ENCODE measurements around the gene LRP1-AS.

Gene LRP1-AS

DNA sequence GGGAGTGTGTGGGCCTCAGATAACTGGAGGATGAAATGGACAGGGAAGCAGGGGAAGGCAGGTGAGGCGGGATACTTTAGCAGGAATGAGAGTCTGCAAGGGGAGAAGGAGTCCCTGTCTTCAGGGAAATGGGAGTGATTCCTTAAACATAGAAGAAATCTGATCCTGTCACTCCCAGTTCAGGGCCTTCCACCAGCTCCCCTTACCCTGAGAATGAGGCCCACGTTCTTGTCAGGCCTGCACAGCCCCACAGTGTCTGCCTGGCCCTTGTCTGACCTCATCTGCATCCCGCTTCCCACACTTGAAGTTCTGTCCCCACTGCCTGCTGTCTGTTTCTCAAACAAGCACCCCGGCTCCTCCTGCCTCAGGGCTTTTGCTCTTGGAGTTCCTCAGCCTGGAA is 12.6 kb upstream of the LRP1-AS start:
- no peak for DNase-seq (ENCODE audit: low read depth in 2 of 2)

DNA sequence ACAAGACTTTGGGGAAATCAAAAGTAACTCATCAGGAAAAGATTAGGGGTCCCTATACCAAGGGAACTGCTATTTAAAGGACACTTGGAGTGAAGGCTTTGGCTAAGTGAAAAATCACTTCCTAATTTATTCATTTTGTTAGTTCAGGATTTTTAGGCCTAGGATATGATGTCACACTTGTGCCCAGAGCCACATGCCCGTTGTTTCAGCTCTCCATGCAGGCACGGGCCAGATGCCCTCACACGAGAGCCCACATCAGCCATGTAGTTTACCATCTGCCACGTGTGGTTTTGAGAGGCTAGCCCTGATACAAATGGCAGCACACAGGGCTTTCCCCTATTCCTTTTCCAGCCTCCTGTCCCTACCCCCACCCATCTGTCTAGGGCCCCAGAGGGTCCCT is 11.9 kb upstream of the LRP1-AS start:
- DNase-seq (ENCODE audit: low read depth in 2 of 2), result no peak

DNA sequence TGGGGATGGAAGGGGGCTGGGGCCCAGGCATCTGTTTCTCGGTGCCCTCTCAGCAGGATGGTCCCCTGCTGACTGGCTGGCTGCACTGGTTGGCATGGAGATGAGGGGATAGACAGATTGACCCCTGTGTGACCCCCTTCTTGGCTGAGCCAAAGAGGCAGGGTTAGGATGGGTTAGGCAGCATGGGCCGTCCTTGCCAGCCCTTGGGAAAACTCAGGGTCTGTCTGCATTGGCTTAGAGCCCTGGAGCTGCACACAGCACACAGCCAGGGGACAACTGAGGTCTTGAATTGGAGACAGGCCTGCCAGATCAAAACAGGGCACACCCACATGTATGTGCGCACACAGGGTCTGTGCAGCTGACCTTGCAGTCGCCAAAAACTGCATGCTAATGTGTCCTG is 11.2 kb upstream of the LRP1-AS start:
- DNase-seq (ENCODE audit: low read depth in 2 of 2), result no peak

DNA sequence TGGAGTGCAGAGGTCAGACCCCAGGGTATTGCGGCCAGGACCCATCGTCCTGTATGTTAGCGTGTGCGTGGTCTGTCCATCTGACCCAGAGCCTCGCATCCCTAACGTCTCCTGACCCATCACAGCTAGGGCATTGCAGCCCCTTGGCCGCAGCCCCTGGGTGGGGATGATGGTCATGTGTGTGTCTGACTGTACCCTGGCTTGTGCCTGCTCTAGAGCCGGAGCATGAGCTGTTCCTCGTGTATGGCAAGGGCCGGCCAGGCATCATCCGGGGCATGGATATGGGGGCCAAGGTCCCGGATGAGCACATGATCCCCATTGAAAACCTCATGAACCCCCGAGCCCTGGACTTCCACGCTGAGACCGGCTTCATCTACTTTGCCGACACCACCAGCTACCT is 10.8 kb upstream of the LRP1-AS start:
- DNase-seq (ENCODE audit: low read depth in 2 of 2), result no peak

DNA sequence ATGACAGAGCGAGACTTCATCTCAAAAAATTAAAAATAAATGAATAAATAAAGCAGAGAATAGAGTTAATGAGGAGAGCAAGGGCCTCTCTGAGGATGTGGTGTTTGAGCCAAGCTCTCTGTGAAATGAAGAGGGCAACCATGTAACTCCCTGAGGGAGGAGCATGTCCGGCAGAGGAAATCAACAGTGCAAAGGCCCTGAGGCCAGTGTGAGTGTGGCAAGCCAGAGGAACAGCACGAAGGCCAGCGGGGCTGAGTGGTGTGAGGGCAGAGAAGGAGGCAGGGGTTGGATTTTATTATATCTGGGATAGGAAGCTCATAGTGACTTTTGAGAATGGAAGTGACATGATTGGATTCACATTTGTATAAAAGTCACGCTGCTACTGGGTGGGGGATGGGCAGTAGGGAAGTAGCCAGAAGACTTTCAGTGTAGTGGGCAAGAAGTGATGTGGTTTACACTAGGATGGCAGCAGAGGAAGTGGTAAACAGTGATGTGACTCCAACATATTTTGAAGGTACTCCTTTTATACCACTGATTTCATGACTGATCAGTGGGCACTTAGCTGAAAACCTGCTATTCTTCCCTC is 10.3 kb upstream of the LRP1-AS start:
- DNase-seq (ENCODE audit: low read depth in 2 of 2), result no peak

DNA sequence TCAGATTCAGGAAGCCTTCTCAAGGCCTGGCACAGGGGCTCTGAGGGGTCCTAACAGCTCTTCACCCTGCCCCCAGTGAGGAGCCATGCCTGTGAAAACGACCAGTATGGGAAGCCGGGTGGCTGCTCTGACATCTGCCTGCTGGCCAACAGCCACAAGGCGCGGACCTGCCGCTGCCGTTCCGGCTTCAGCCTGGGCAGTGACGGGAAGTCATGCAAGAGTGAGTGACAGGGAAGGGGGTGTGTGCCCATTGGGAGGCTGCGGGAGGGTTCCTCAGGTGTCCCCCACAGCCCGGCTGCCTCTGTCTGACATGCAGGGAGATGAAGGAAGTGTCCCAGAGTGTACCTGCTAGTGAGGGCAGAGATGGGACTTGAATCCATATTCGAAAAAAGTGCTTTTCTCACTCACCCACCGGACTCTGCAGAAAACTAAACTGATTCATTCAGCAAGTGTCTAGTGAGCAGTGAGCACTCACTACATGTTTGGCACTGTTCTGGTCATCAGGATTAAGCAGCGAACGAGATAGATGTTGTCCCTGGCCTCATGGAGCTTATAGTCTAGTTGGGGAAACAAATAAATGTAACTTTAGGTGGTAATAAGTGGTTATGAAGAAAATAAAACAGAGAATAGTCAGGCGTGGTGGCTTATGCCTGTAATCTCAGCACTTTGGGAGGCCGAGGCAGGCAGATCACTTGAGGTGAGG is 9.4 kb upstream of the LRP1-AS start:
- DNase-seq (ENCODE audit: low read depth in 2 of 2), result no peak

DNA sequence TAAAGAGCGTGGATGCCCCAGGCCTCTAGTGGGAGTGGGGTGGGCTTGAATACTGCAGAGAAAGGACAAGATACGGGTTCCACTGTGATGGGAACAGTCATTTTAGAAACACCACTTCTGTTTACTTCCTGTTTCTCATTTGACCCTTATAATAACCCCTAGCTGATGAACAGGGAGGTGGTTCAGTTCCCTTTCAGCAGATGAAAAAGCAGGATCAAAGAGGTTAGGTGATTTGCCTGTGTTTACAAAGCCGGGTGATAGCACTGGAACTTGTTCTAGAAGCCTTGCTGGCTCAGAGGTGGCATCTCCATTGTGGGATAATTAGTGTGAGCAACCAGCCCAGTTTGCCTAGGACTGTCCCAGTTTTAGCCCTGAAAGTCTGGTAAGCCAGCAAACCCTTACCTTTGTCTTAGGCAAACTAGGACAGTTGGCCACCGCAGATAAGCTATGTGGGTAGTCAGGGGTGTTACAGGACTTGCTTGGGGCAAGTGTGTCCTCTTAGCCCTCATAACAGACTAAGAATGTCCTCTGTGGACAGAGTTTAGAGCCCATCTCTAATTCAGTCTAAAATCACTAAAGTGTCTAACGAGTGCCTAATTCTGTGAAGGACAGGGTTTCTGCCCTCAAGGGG is 7.5 kb upstream of the LRP1-AS start:
- DNase-seq (ENCODE audit: low read depth in 2 of 2), result no peak

DNA sequence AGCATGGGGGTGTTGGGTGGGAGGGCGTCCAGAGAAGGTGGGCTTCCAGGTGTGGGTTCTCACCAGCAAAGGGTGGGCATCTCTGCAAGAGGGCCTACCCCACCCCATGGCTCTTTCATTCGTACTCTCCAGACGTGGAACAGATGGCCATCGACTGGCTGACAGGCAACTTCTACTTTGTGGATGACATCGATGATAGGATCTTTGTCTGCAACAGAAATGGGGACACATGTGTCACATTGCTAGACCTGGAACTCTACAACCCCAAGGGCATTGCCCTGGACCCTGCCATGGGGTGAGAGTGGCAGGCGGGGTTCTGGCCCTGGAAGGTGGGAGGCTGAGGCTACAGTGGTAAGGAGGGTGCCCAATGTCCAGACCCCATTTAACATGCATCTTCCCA is 6.7 kb upstream of the LRP1-AS start:
- no peak for DNase-seq (ENCODE audit: low read depth in 2 of 2)

DNA sequence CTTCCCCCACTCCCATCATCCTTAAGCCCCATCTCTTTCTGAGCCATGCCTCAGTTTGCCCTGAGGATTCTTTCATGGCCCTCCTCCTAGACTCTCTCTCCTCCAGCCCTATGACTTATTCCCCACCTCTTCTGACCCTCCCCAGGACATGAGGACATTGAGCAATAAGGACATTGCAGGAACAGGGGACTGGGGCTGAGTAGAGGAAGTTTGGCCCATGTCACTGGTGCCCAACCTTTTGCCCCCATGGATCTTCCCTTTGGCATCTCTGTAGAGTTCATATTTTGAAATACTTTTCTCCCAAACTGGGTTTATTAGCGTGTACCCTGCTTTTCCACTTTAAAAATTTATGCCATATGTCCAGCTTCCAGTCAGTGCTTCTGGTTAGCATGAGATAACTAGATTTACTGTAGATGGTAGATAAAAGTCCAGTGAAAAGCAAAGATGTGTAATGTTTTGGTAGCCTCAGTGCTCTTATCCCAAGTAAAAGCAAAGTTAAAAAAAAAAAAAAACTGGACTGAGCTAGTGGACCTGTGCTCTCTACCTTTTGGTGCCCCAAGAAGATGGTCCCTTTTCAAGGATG is 6.1 kb upstream of the LRP1-AS start:
- DNase-seq (ENCODE audit: low read depth in 2 of 2), result no peak

DNA sequence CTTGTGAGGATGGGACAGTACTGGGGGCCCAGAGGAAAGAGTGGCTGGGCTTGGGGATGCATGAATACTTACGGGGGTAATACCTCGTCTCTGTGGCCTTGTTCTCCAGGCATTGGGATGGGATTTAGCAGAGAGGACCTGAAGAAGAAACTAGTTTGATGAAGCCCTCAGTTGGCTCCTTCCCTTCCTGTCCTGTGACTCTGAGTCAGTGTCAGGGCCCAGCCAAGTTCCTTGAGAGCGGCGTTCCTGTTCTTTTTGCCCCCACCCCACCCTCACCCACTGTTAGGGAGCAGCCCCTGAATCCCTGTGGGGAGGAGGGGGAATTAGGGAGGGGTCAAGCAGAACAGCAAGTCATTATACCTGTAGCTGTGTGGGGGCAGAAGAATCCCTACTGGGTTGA is 5.2 kb upstream of the LRP1-AS start:
- DNase-seq (ENCODE audit: low read depth in 2 of 2), result no peak

DNA sequence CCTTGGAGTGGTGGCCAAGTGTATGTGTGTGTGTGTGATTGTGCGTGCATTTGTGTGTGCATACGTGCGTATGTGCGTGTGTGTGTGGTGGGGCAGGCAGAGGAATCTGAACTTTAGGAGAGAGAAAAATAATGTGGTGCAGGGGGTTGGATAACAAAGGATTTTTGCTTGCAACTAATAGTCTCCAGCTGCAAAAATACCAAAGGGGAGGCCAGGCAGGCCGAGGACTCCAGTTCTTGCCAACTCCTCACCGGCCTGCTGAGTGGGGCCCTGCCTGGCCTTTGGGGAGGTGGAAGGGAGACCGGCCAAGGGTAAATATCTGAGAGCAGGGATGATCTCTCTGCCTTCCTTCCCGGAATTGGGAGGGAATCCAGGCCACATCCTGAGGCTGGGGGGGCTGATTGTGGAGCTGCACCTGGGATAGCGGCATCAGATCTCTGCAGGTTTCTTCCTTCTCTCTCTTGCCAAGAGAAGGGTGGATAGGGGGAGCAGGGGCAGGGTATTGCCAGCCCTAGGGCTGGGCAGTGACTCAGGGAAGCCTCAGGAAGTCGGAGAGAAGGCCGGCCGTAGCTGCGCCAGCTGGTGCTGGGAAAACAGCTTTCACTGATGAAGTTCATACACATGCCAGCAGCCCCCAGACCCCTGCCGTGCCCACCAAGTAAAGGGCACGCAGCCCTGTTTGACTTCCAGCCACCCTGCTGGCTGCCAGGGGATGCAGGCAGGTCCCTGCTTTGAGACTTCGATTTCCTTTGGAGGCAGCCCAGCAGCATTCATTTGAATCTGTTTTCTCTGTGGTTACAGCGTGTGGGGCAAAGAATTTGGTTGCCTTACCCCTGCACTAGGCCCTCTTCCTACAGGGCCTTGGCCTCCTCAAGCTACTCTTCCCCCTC is 4.6 kb upstream of the LRP1-AS start:
- DNase-seq (ENCODE audit: low read depth in 2 of 2), result no peak

DNA sequence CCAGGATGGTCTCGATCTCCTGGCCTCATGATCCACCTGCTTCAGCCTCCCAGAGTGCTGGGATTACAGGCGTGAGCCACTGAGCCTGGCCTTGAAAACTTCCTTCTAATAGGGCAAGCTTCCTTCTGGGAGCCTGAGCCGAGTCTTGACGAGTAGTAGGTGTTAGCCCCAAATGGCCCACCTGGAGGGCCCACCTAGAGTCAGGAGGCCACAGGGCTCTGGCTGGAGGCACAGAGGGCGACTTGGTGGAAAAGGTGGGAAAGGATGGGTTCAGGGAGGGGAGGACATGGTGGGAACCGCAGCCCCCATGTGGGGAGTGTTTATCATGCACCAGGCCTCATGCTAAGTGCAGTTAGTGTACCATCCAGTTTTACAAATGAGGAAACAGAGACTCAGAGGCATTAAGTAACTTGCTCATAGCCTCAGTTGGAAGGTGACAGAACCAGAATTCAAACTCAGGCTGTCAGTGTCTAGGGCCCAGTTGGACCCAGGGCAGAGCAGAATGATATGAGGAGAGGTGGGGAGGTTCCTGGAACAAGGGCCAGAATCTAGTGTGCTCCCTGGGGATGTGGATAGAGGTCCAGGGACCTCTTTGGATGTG is 3.1 kb upstream of the LRP1-AS start:
- no peak for DNase-seq (ENCODE audit: low read depth in 2 of 2)

DNA sequence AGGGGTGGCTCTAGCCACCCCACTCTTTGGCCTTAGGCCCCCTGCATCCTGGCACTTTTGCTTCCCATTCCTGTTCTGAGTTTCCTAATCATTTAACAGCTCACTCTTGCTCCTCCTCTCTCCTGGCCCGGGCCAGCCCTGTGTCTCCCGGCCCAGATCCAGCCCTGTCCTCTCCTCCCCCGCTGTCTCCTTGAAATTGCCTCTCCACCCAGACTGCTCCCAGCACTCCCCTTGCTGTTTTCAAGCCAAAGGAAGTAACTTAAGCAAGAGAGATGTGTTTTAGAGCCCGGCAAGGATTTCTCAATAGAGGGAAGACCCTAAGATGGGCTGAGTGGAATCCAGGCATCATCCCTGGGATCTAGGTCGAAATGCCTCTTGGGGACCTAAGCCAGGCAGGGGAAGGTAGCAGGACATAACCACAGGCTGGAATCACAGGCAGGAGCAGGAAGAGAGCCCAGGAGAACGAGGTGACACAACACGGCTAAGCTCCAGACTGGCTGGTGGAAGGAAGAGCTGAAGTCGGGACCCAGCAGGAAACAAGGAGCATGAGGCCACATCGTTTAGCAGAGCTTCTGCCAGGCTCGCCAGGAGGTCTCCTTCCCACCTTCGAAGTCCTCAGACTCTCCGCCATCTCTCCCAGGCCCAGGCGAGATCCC is 2.0 kb upstream of the LRP1-AS start:
- no peak for DNase-seq (ENCODE audit: low read depth in 2 of 2)

DNA sequence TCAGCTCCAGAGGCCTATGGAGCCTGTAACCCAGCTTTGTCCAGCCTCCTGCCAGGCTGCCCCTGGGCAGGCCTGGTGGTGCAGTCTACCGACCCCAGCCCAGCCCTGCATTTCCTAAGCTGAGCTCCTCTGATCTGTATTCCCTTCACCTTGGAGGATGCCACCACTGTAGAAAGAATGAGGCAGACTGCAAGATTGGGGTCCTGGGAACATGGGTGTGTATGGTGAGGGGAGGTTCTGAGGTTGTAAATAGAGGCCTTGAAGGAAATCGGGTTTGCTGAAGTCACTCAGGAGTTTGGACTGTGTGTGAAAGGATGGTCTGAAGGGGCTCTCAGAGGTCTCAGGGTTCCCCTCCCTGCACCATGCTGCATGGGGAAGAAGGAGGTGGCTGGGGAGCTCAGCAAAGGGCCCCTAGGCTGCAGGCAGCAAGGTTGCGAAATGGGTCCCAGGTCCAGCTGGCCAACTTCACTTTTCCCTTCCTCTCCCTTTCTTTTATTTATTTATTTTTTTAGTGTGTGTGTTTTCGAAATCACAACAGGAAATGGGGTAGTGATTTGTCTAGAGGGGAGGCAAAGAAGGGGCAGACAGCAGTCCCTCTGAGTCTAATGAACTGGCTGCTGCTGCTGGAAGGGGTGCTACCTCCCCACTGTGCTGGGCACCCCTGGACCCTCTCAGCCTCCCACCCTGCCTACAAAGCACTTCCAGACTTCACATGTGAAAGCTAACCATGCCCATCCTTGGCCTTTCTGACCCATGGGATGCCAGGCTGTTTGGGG is 1.2 kb upstream of the LRP1-AS start:
- DNase-seq (ENCODE audit: low read depth in 2 of 2), result no peak

DNA sequence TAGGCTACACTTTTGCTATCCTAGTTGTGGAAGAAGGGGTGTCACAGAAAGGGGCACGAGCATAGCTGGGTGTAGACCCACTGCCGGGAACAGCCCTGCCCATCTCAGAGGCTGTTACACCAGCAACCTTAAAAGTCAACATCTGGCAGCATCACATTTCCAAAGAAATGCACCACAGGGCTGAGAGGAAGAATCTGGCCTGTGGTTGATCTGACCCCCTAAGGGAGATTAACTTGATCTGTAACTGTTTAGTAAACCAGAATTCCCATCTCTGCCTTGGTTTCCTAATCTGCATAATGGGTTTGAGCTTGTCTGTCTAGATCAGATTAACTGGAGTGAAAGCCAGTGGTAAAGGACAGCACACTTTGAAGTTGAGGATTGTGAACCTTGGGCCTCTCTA is 1.3 kb downstream of the LRP1-AS start:
- DNase-seq (ENCODE audit: low read depth in 2 of 2), result no peak

DNA sequence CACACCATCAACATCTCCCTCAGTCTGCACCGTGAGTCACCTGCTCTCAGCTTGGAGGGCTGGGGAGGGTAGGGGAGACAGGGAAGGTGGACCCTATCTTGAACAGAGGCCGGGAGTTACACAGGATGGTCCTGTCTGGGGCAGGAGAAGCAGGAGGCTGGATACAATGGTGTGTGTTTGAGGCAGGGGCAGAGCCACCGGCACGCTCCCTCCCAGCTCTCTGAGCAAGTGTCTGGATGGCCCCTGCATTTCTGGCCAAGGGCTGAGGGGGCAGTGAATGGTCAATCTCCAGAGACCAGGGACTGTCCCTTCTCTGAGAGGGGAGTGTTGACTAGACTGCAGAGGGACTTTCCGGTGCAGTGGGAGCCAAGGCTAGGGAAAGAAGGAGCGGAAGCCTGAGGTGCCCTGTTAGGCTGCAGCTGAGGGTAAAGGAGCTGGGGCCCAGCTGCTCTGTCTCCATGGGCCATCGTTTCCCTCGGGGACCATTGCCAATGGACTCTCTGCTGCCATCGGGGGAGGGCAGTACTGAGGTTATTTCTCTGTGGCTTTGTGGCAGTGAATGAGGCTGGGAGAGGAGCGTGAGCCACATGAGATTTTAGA is 1.9 kb downstream of the LRP1-AS start:
- DNase-seq (ENCODE audit: low read depth in 2 of 2), result no peak

DNA sequence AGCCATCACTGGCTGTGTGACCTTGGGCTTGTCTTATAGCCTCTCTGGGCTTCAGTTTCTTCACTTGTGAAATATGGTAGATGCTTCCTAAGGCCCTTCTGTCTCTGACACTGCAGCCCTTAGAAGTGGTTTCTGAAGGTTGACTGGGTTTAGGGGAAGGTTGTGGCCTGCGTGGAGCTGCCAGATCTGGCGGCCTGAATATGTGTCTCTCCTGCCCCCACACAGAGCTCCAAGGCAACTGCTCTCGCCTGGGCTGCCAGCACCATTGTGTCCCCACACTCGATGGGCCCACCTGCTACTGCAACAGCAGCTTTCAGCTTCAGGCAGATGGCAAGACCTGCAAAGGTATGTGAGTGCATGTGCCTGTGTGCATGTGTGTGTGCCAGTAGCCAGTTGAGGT is 4.0 kb downstream of the LRP1-AS start:
- DNase-seq (ENCODE audit: low read depth in 2 of 2), result no peak

DNA sequence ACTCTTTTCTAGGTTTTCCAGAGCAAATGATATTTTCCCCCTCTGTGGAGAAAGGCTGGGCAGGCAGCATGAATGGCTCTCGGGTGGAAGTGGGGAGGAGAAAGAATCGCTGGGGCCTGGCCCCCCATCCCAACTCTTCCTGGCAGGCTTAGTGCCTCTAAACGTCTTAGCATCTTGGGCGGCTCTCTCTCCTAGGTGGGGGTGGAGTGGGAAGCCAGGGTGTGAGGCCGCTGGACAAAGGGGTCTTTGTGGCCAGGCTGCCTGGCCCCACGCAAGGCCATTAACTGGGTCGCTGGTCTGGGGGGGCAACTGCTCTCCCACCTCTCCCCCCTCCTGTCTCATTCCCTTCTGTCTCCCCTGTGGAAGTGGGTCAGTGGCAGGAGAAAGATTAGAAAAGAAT is 4.7 kb downstream of the LRP1-AS start:
- DNase-seq (ENCODE audit: low read depth in 2 of 2), result no peak

DNA sequence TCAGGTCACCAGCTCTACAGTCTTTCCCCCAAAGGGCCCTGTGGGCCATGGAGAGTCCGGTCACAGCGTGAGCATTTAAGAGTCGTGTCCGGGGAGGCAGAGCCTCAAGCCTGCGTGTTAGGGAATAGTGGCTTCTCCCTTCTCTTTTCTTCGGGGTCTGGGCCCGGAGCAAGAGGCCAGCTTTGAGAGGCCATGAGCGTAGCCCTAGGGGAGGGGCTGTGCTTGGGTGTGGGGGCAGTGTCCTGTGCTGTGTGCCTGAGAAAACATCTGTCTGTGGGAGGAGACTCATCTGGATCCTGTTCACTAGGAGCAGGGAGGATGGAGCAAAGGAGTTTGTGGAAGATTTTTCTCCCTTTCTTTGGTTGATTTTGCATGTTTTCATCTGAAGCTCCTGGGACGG is 5.3 kb downstream of the LRP1-AS start:
- DNase-seq (ENCODE audit: low read depth in 2 of 2), result no peak

DNA sequence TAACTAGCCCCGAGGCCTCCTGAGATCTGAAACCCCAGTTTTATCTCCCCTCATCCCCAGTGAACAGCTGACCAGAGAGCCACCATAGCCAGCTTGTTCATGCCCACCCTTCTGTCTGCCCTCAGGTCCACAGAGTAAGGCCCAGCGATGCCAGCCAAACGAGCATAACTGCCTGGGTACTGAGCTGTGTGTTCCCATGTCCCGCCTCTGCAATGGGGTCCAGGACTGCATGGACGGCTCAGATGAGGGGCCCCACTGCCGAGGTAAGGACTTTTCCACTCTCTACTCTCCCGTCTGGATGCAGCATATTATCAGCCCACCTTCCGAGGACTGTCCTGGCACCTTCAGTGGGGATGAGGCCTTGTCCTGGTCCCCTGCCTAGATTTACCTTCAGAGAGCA is 6.2 kb downstream of the LRP1-AS start:
- DNase-seq (ENCODE audit: low read depth in 2 of 2), result no peak

Measured in stimulated activated CD8-positive, alpha-beta memory T cell treated with anti-CD3 and anti-CD28 coated beads, Interleukin-2, amount 100 ng/mL, for 1 hour (primary cell).